Ovary (tissue), 9 donors: ENCODE data around the gene GPRIN3. TPM values are rescaled to one million over a fixed set of nuclear protein-coding genes. Genes with fewer than 3 reads are reported as not detected.

Experiments
- DNase-seq, 5 donors: peaks; one replicate each; pipeline ENCODE4 v3.0.0-alpha.2; 2019 to 2020
- H3K27ac ChIP-seq, 2 donors: fragments of 200-600 bp; one replicate each; pipeline versions ENCODE4 v1.5.1 to v1.8.0; 2019 to 2022
- H3K27me3 ChIP-seq: fragments of 200-600 bp; one replicate; pipeline ENCODE4 v1.8.0; 2022
- H3K36me3 ChIP-seq: fragments of 200-600 bp; sonication (generic); one replicate; pipeline ENCODE4 v1.5.1; 2019
- H3K4me1 ChIP-seq: one replicate; pipeline ENCODE4 v1.8.1; 2013; ENCODE audit warnings: mild to moderate bottlenecking, moderate library complexity; ENCODE audit not compliant: insufficient read depth
- H3K4me3 ChIP-seq: fragments of 200-600 bp; sonication (generic); one replicate; pipeline ENCODE4 v1.5.1; 2017
- H3K9me3 ChIP-seq, 2 donors: fragments of 200-600 bp in 1 of 2; sonication (generic) in 1 of 2; one replicate each; pipeline versions ENCODE4 v1.5.1 to v1.8.1; 2013 to 2019; ENCODE audit warnings: mild to moderate bottlenecking in 1 of 2, moderate library complexity in 1 of 2
- CTCF ChIP-seq, 3 donors: fragments of 450-650 bp in 2 of 3; fragments of 200-600 bp in 1 of 3; IDR thresholded peaks; one replicate each; pipeline versions ENCODE4 v1.5.1 to v1.8.0; 2016 to 2022; ENCODE audit warnings: antibody characterized with exemption in 3 of 3, mild to moderate bottlenecking in 1 of 3
- EP300 ChIP-seq: sonication (generic); formaldehyde crosslinking; IDR thresholded peaks from one replicate; pipeline ENCODE4 v1.6.1; 2017; ENCODE audit warnings: antibody characterized with exemption
- POLR2A ChIP-seq: fragments of 450-650 bp; IDR thresholded peaks from one replicate; pipeline ENCODE4 v1.6.1; 2017; ENCODE audit warnings: antibody characterized with exemption, mild to moderate bottlenecking, moderate library complexity
- WGBS, 3 donors: extraction: QIAGEN DNeasy Blood & Tissue Kit in 1 of 3; methylation state at CpG; one replicate each; pipeline versions ENCODE4 v1.1.5 to v1.1.7; 2013 to 2017; 5-methylcytosine and 5-hydroxymethylcytosine counted together
- intact Hi-C, 4 donors: fragments of 100-400 bp; cut with DNase I; formaldehyde crosslinking; loops; one replicate each; pipeline versions ENCODE4 v1.11.0 to v1.15.1; 2022 to 2023
- polyA plus RNA-seq, 2 donors: library from polyadenylated mRNA; stranded (reverse); fragments of 200-250 nt in 1 of 2; fragments of 350-450 nt in 1 of 2; fragmentation: Illumina TruSeq in 1 of 2; extraction: RNeasy Lipid Tissue Mini Kit (QIAGEN cat#74804) in 1 of 2; gene quantifications; one replicate each; pipeline ENCODE4 v1.2.3, GENCODE V29; 2013 to 2014
- total RNA-seq, 7 donors: library from RNA; depleted of rRNA in 2 of 7; stranded (reverse); fragments of >200 nt in 2 of 7; fragmentation: NEBNext Ultra II Directional in 3 of 7; extraction: Animal tissue kit (Norgen Biotek cat#: 25700) in 3 of 7; gene quantifications; one replicate each; pipeline versions ENCODE4 v1.1.0 to v1.2.4, GENCODE V29; 2016 to 2023
- donor health status: DM: no; HTN: no; CAD: no; lungs with moderate emphysema.
- donor health status: DM: no; HTN: no; CAD: no.
- donor health status: Bipolar disorder and iron deficiency.
- donor health status: DM: yes; HTN: yes; CAD: no.
- donor health status: DM: no; HTN: no; CAD: no.
- donor health status: DM: yes; HTN: yes; CAD: no.

GPRIN3 gene
- total and polyA plus RNA-seq, 9 donors, result 1.0 to 6.8 (median 3.7) TPM

GRCh38 chr4:89351201-89351600, 43.6 kb upstream of the GPRIN3 start:
- no peaks in the 10 kb centered on the region for H3K9me3 ChIP-seq
- H3K36me3 ChIP-seq, result no peaks in the 10 kb centered on the region
- TF ChIP-seq POLR2A (no peak), CTCF (IDR thresholded peaks at IDR 0.05) (no peak), EP300 (no peak)
- WGBS, 3 donors, result 77 to 89% (median 79%) methylated on average over 2 of the region's 2 CpGs
- intact Hi-C loops, result no loop called here
- H3K27me3 ChIP-seq, result no peaks in the 10 kb centered on the region
- DNase-seq, result no peak
- H3K4me1 ChIP-seq, result no peaks in the 10 kb centered on the region
- H3K27ac ChIP-seq, result no peak overlapping the region
- no peak overlapping the region for H3K4me3 ChIP-seq

GRCh38 chr4:89347363-89348025, 39.9 kb upstream of the GPRIN3 start:
- TF ChIP-seq EP300 (no peak), CTCF (IDR thresholded peaks at IDR 0.05) (no peak), POLR2A (no peak)
- 60 to 69% (median 63%) methylated on average over 2 of the region's 2 CpGs for WGBS, 3 donors
- DNase-seq, result no peak
- intact Hi-C loops, result no loop called here
- H3K36me3 ChIP-seq, result no peaks in the 10 kb centered on the region
- H3K9me3 ChIP-seq, result no peaks in the 10 kb centered on the region
- no peak overlapping the region for H3K4me3 ChIP-seq
- H3K27me3 ChIP-seq, result no peaks in the 10 kb centered on the region
- H3K4me1 ChIP-seq, result no peaks in the 10 kb centered on the region
- no peak overlapping the region for H3K27ac ChIP-seq

DNA sequence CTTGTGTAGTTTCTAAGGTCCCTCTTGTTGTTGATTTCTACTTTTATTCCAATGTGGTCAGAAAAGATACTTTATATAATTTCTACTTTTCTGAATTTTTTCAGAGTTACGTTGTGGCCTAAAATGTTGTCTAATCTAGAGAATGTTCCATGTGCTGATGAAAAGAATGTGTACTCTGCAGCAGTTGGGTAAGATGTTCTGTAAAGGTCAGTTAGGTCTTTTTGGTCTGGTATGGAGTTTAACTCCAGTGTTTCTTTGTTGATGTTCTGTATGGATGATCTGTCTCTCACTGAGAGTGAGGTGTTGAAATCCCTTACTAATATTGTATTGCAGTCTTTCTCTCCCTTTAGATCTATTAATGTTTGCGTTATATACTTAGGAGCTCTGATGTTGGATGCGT, 37.0 kb upstream of the GPRIN3 start:
- no peak overlapping the region for H3K4me3 ChIP-seq
- intact Hi-C loops, result no loop called here
- H3K27me3 ChIP-seq, result no peaks in the 10 kb centered on the region
- no peaks in the 10 kb centered on the region for H3K36me3 ChIP-seq
- H3K9me3 ChIP-seq, result no peaks in the 10 kb centered on the region
- no peak for DNase-seq
- no peak overlapping the region for H3K27ac ChIP-seq
- TF ChIP-seq CTCF (IDR thresholded peaks at IDR 0.05), result no peak
- TF ChIP-seq EP300, result no peak
- no peak for TF ChIP-seq POLR2A
- WGBS, 3 donors, result 82 to 89% (median 85%) methylated on average over 3 of the region's 3 CpGs
- H3K4me1 ChIP-seq, result no peaks in the 10 kb centered on the region

- TF ChIP-seq CTCF (IDR thresholded peaks at IDR 0.05) (no peak), POLR2A (no peak), EP300 (no peak)
- Histone ChIP-seq H3K4me1 (no peaks in the 10 kb centered on the region), H3K27ac (no peak overlapping the region), H3K9me3 (no peaks in the 10 kb centered on the region), H3K36me3 (no peaks in the 10 kb centered on the region), H3K27me3 (no peaks in the 10 kb centered on the region), H3K4me3 (no peak overlapping the region)
- intact Hi-C loops, result no loop called here
- no peak for DNase-seq
These were observed 30.6 kb upstream of the GPRIN3 start for GRCh38 chr4:89338206-89338605.
